Neural crest cell (in vitro differentiated cells): ENCODE results near the gene B4GALNT3. TPM values are rescaled to one million over a fixed set of nuclear protein-coding genes. Genes with fewer than 3 reads are reported as not detected.

Experiments used
- total RNA-seq: library from RNA; stranded (reverse); gene quantifications from 2 replicates; pipeline ENCODE4 v1.2.1, GENCODE V29; 2021

B4GALNT3 gene
- total RNA-seq, 1 donor from 2014 or later: 2.6 TPM

Other genes starting within 250 kb of the B4GALNT3 start
- gene SLC6A12, start 245.8 kb upstream of the B4GALNT3 start, total RNA-seq: 0.14 and 0.47 TPM in 2 replicates
- gene SLC6A13, start 197.1 kb upstream of the B4GALNT3 start, total RNA-seq: 0.27 and 0.30 TPM in 2 replicates
- gene KDM5A, start 70.6 kb upstream of the B4GALNT3 start, total RNA-seq: 58.8 and 63.1 TPM in 2 replicates
- 28.6 and 28.7 TPM in 2 replicates for gene CCDC77, start 58.3 kb upstream of the B4GALNT3 start, total RNA-seq
- gene NINJ2, start 203.5 kb downstream of the B4GALNT3 start, total RNA-seq: 0.42 TPM in 1 of 2 replicates, not detected in the other